MCF 10A (cell line): Measurements from ENCODE around the gene IPO5. TPM values are rescaled to one million over a fixed set of nuclear protein-coding genes. Genes with fewer than 3 reads are reported as not detected.

Experiments
- BruUV-seq: library from RNA; stranded (reverse); fragments of 400-500 nt; replicated peaks from 2 replicates; lab custom pipeline; 2021; lab: Mats Ljungman, UMichigan
- CTCF ChIA-PET: fragments of 300-600 bp; sonication (Branson Sonifier 250); formaldehyde crosslinking; extraction: SDS; loops from one replicate; lab custom pipeline; 2021; ENCODE audit warnings: antibody characterized with exemption, inconsistent platforms; lab: Yijun Ruan, JAX
- POLR2A ChIA-PET: fragments of 300-600, 350-650 bp; sonication (Branson Sonifier 250); formaldehyde crosslinking; extraction: SDS; loops from one replicate; lab custom pipeline; 2020; ENCODE audit warnings: antibody characterized with exemption, inconsistent platforms; lab: Yijun Ruan, JAX
- DNase-seq: peaks from one replicate; pipeline ENCODE4 v3.0.0-alpha.2; 2018; ENCODE audit not compliant: unreplicated experiment
- H3K27ac Mint-ChIP-seq: one replicate; pipeline ENCODE4 v1.8.0; 2022; ENCODE audit warnings: mild to moderate bottlenecking, low read depth, mixed read lengths; ENCODE audit not compliant: unreplicated experiment
- H3K27me3 Mint-ChIP-seq: one replicate; pipeline ENCODE4 v1.8.0; 2022; ENCODE audit warnings: mixed read lengths; ENCODE audit not compliant: insufficient read depth, unreplicated experiment
- H3K36me3 Mint-ChIP-seq: one replicate; pipeline ENCODE4 v1.8.0; 2022; ENCODE audit warnings: mild to moderate bottlenecking, moderate library complexity, mixed read lengths; ENCODE audit not compliant: insufficient read depth, unreplicated experiment
- H3K4me1 Mint-ChIP-seq: one replicate; pipeline ENCODE4 v1.8.0; 2022; ENCODE audit warnings: mixed read lengths; ENCODE audit not compliant: insufficient read depth, unreplicated experiment
- H3K4me3 Mint-ChIP-seq: one replicate; pipeline ENCODE4 v1.8.0; 2022; ENCODE audit warnings: mild to moderate bottlenecking, moderate library complexity, mixed read lengths; ENCODE audit not compliant: unreplicated experiment
- H3K9me3 Mint-ChIP-seq: one replicate; pipeline ENCODE4 v1.8.0; 2022; ENCODE audit warnings: mixed read lengths; ENCODE audit not compliant: unreplicated experiment
- intact Hi-C: fragments of 100-400 bp; cut with micrococcal nuclease; formaldehyde crosslinking; loops from 2 replicates; pipeline ENCODE4 v1.14.1; 2022
- total RNA-seq: library from RNA; stranded (reverse); gene quantifications from 2 replicates; pipeline ENCODE4 v1.2.3, GENCODE V29; 2022
- TF ChIP-seq, protein P1 (sequence below): fragments of 200-600 bp; IDR thresholded peaks from one replicate; pipeline ENCODE4 v1.8.0; 2022; ENCODE audit warnings: antibody characterized with exemption, mild to moderate bottlenecking; ENCODE audit not compliant: unreplicated experiment

The IPO5 gene
- total RNA-seq, 1 experiment from 2014 or later = 200 TPM

DNA sequence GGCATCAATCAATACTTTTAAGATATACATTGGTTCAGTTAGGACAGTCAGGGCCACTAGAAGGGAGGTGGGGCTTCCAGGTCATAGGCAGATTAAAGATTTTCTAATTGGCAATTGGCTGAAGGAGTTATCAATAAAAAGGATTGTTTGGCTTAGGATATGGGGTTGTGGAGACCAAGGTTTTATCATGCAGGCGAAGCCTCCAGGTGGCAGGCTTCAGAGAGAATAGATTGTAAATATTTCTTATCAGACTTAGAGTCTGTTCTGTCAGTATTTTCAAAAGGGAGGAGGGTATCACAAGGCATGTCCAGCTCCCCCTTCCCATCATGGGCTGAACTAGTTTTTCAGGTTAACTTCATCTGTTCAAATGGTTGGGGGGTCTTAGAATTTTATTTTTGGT is 112.0 kb downstream of the IPO5 start:
- intact Hi-C loops = no loop called here
- Mint-ChIP-seq H3K27me3 (no peaks in the 10 kb centered on the region), H3K27ac (no peak overlapping the region), H3K4me3 (no peak overlapping the region), H3K9me3 (no peaks in the 10 kb centered on the region), H3K4me1 (no peaks in the 10 kb centered on the region), H3K36me3 (no peaks in the 10 kb centered on the region)
- ChIA-PET POLR2A (no interaction called here), CTCF (no interaction called here)
- no TSS peak for BruUV-seq
- no peak for DNase-seq
- TF ChIP-seq, protein P1, sequence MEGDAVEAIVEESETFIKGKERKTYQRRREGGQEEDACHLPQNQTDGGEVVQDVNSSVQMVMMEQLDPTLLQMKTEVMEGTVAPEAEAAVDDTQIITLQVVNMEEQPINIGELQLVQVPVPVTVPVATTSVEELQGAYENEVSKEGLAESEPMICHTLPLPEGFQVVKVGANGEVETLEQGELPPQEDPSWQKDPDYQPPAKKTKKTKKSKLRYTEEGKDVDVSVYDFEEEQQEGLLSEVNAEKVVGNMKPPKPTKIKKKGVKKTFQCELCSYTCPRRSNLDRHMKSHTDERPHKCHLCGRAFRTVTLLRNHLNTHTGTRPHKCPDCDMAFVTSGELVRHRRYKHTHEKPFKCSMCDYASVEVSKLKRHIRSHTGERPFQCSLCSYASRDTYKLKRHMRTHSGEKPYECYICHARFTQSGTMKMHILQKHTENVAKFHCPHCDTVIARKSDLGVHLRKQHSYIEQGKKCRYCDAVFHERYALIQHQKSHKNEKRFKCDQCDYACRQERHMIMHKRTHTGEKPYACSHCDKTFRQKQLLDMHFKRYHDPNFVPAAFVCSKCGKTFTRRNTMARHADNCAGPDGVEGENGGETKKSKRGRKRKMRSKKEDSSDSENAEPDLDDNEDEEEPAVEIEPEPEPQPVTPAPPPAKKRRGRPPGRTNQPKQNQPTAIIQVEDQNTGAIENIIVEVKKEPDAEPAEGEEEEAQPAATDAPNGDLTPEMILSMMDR = no peak

DNA sequence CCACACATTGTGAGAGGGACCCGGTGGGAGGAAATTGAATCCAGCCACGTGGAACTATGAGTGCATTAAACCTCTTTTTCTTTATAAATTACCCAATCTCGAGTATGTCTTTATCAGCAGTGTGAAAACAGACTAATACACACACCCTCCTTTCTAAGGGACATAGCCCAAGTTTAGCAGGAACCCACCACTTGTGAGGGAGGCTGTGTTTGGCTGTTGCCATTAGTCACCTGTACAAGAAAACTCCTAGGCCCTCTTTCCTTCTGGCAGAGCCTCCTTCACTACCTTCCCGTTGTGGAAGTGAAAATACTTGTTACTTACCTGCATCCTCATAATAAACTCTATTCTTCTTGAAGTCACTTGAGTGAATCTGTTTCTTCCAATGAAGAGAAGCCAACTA is 113.2 kb downstream of the IPO5 start:
- Mint-ChIP-seq H3K27me3 (no peaks in the 10 kb centered on the region), H3K9me3 (no peaks in the 10 kb centered on the region), H3K4me3 (no peak overlapping the region), H3K36me3 (no peaks in the 10 kb centered on the region), H3K4me1 (no peaks in the 10 kb centered on the region), H3K27ac (no peak overlapping the region)
- POLR2A ChIA-PET = interaction anchor here (0.7 kb wide), 1 partner anchor 18 kb away, joined by 3 read pairs; no protein-coding TSS in a partner anchor
- no peak for DNase-seq
- intact Hi-C loops = no loop called here
- TF ChIP-seq, protein P1 = no peak
- CTCF ChIA-PET = no interaction called here
- BruUV-seq = no TSS peak

DNA sequence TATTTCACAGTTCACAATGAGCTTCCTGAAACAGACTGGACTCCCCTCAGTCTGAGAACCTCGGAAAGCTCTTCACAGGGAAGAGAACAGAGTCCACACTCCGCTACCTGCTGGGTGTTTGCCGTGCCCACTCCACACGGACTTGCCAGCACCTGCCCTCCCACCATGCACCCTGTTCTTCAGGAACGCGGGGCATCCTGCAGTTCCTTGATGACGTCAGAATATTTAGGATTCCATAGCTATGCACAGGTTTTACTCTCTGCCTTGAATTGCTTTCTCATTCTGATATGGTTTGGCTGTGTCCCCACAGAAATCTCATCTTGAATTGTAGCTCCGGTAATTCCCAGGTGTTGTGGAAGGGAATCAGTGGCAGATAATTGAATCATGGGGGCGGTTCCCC is 115.0 kb downstream of the IPO5 start:
- TF ChIP-seq, protein P1 = no peak
- no peaks in the 10 kb centered on the region for H3K27me3 Mint-ChIP-seq
- POLR2A ChIA-PET = no interaction called here
- H3K9me3 Mint-ChIP-seq = no peaks in the 10 kb centered on the region
- no peaks in the 10 kb centered on the region for H3K36me3 Mint-ChIP-seq
- no peaks in the 10 kb centered on the region for H3K4me1 Mint-ChIP-seq
- BruUV-seq = no TSS peak
- intact Hi-C loops = no loop called here
- H3K27ac Mint-ChIP-seq = no peak overlapping the region
- DNase-seq = no peak
- CTCF ChIA-PET = no interaction called here
- H3K4me3 Mint-ChIP-seq = peak overlapping the region; percentile 52

DNA sequence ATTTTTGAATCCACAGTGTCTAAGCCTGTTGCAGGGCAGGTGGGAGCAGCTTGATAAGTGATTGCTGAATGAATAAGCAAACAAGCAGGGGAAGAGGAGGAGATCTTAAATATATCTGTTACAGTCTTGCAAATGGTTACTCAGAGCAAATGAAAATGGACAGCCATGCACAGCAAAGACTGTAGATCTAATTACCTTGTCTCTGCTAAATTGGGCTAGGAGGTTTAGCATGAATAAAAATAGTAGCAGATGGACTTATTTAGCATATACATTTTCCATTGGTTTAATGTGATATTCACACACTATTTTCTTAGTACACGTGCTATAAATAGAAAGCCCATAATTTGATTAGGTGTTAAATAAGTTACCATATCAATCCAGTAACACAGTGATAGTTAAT is 116.5 kb downstream of the IPO5 start:
- no peaks in the 10 kb centered on the region for H3K9me3 Mint-ChIP-seq
- CTCF ChIA-PET = no interaction called here
- H3K36me3 Mint-ChIP-seq = no peaks in the 10 kb centered on the region
- H3K4me1 Mint-ChIP-seq = no peaks in the 10 kb centered on the region
- POLR2A ChIA-PET = no interaction called here
- intact Hi-C loops = no loop called here
- no peak overlapping the region for H3K4me3 Mint-ChIP-seq
- TF ChIP-seq, protein P1 = no peak
- DNase-seq = no peak
- no peaks in the 10 kb centered on the region for H3K27me3 Mint-ChIP-seq
- no TSS peak for BruUV-seq
- no peak overlapping the region for H3K27ac Mint-ChIP-seq
